ENCODE results near the gene PHF2.

DNA sequence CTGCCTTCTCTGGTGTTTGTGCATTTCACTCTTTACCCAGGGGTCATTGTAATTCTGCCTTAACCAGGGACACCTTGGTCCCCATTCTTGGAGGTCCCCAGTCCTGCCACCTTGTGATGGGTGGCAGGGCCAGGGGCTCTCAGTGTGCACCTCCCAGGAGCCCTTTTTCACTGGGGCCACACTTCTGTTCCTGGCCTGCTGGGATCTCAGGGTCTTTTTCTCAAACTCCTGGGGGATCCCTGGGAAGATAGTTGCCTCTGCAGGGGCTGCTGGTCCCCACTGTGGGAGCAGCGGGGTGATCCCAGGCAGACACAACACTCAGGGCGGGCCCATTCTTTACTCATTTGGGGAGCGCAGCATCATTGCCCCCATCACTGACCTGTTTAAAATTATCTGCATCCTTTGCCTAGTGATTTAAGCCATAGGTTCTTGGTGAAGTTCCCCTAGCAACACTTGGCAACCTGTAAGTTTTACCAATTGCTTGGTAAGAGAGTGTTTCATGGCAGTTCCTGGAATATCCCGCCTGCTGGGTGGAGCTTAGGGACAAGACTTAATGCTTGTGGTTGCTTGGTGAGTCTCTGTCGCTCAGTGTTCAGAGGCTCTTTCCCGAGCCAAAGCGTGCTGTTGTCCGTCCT is 15.7 kb downstream of the PHF2 start:
- TF ChIP-seq, protein P1, sequence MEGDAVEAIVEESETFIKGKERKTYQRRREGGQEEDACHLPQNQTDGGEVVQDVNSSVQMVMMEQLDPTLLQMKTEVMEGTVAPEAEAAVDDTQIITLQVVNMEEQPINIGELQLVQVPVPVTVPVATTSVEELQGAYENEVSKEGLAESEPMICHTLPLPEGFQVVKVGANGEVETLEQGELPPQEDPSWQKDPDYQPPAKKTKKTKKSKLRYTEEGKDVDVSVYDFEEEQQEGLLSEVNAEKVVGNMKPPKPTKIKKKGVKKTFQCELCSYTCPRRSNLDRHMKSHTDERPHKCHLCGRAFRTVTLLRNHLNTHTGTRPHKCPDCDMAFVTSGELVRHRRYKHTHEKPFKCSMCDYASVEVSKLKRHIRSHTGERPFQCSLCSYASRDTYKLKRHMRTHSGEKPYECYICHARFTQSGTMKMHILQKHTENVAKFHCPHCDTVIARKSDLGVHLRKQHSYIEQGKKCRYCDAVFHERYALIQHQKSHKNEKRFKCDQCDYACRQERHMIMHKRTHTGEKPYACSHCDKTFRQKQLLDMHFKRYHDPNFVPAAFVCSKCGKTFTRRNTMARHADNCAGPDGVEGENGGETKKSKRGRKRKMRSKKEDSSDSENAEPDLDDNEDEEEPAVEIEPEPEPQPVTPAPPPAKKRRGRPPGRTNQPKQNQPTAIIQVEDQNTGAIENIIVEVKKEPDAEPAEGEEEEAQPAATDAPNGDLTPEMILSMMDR (IDR thresholded peaks at IDR 0.05), result no peak
- TF ChIP-seq POLR2A (IDR thresholded peaks at IDR 0.05), result no peak

All from thyroid gland (tissue), 4 donors.